KBM-7 (cell line): ENCODE measurements around the gene BTBD9.

Experiments used
- DNase-seq: peaks from one replicate; pipeline ENCODE4 v3.0.0-alpha.2; 2015
- in situ Hi-C: fragments of 300-500 bp; cut with MboI; formaldehyde crosslinking; loops from 2 replicates; pipeline ENCODE4 v1.14.3; 2020; ENCODE audit warnings: low sequenced_read_pairs, low pct_unique_long_range_greater_than_20kb, mixed read lengths

The BTBD9 gene

DNA sequence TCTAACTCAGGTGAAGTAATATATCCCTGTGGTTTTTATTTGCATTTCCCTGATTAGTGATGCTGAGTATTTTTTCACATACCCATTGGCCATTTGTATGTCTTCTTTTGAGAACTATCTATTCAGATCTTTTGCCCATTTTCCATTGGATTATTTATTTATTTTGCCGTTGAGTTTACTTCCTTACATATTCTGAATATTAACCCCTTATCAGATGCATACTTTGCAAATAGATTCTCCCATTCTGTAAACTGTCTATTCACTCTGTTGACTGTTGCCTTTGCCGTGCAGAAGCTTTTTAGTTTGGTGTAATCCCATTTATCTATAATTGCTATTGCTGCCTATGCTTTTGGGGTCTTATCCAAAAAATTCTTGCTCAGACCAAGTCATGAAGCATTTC lies 336.9 kb downstream of the BTBD9 start:
- no peak for DNase-seq
- in situ Hi-C loops: no loop called here

- in situ Hi-C loops: no loop called here
- no peak for DNase-seq
Observed at GRCh38 chr6:38302081-38302480, 337.6 kb downstream of the BTBD9 start.

DNA sequence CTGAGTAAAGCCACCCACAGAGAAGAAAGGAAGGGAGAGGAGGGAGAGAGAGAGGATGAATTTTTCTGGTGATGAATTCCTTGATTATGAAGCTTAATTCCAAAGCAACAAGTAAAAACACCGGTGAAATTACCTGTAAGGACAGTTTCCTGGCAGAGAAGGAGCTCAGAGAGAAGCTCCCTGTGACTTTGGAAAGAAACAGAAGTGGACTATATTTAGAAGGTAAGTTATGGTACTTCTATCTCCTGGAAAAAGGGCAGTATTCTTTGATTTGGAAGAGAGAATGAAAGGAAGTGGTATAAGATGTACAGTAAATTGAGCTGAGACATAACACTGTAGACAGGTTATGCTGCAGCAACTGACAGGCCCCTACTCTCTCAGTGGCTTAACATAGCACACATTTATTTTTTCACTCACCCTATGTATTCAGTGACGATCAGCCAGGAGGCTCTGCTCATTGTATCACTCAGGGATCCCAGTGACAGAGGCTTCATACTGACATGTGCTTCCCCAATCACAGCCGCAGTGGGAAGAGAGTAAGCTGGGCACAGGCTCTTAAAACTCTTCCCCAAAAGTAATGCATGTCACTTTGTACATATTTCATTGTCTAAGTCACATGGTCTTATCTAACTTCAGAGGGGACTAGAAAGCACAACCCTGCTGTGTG lies 349.5 kb downstream of the BTBD9 start:
- no peak for DNase-seq
- in situ Hi-C loops: no loop called here

DNA sequence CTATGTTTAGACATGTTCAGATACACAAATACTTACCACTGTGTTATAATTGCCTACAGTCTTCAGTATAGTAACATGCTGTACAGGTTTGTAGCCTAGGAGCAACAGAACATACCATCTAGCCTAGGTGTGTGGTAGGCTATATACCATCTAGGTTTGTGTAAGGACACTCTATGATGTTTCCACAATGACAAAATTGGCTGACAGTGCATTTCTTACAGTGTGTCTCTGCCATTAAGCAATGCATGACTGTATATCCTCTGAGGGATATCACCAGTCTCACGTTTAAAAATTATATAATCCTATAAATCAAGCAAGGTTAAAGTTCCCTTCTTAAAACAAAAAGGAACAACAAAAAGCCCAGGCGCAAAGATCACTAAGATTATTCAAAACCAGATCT lies 352.2 kb downstream of the BTBD9 start:
- in situ Hi-C loops: no loop called here

DNA sequence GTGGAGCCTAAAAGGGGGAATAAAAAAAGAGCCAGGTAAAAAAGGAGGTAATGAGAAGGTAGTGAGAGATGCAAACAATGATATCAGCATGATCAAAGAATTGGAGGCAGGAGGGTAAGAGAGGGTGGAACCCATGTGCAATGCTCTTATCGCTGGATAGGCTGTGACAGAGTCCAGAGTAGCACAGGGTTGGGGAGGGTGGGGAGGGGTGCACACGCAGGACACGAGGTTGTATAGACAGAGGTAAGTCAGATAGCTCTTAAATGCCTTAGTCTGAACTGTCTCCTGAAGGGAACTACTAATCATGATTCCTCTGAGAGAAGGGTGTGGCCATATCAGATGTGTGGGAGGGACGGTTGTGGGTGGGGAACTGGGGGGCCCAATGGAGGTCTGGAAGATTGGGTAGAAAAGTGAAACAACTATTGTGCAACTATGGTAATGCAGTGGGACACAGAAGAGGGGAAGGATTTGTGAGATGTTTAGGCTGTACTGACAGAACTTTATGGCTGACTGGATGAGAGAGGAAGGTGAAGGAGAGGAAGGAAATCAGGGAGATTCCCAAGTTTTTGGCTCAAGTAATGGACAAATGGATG lies 354.8 kb downstream of the BTBD9 start:
- DNase-seq: peak; percentile 54
- in situ Hi-C loops: no loop called here

More for the DNA sequence above, 352.2 kb downstream of the BTBD9 start:
- DNase-seq: no peak

- in situ Hi-C loops: no loop called here
- no peak for DNase-seq
Observed at GRCh38 chr6:38283734-38284362, 355.9 kb downstream of the BTBD9 start.

DNA sequence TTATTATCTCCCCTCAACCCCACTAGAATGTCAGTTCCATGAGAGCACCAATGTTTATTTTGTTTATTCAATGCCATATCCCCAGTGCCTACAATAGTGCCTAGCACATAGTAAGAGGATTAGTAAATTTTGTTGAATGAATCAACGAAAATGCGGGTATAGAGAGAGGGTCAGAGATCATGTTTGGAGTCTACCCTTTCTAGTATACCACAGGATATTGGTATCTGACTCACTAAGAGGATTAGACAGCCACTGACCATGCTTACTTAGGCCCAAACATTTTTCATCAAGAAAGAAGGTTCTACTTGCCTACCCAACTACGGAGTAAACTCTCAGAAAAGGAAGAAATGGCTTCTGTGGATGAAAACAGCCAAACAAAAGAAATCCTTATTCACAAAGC lies 356.8 kb downstream of the BTBD9 start:
- in situ Hi-C loops: no loop called here
- DNase-seq: no peak

DNA sequence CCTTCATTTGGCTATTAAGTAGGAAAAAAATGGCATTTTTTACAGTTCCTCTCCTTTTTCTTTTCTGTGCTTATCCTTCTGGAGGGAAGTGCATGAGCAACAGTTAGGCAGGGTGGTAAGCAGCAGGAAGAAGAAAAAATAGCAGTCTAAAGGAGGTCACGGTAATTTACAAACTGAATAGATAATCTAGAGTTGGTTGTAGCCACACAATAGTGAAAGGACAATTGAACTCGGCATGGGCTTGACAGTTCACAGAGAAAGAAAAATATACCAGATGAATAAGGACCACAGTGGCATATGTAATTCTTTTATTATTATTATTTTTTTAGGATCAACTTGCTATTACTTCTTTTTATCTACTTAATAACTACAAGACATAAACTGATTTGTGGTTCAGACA lies 358.6 kb downstream of the BTBD9 start:
- no peak for DNase-seq
- in situ Hi-C loops: no loop called here

- in situ Hi-C loops: no loop called here
- DNase-seq: no peak
Observed at GRCh38 chr6:38279963-38280588, 359.7 kb downstream of the BTBD9 start.

- DNase-seq: no peak
- in situ Hi-C loops: no loop called here
Observed at GRCh38 chr6:38279423-38279822, 360.3 kb downstream of the BTBD9 start.

DNA sequence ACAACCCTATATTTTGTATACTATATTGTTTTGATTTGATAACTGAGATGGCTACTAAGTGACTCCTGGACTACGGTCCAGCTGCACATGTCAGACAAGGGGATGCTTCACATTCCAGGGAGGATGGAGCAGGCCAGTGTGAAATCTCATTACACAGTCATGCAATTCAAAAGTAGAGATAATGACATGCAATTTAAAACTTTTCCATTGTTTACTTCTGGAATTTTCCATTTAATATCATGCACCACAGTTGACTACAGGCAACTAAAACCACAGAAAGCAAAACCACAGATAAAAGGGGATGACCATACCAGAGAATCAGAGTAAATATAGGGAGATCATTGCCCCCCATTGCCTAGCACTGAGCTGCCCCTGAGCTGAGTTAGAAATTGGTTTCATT lies 366.4 kb downstream of the BTBD9 start:
- no peak for DNase-seq

DNA sequence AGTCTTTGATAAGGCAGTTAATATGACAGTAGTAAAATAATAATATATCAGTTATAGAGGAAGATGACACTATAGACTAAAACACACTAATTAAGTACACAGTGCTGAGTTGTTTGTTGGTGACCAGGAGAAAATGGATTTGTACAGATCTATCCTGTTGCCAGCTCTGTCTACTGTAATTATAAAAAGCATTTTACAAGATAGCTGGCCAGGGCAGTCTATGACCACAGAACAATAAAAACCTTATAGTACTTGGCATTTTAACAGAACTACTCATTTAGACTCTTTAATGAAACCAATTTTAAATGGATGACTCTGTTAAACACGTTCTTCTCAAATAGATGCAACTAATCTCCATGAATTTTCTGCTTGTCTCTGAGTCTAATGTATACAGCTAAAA lies 367.5 kb downstream of the BTBD9 start:
- in situ Hi-C loops: no loop called here
- no peak for DNase-seq

More for the DNA sequence above, 366.4 kb downstream of the BTBD9 start:
- in situ Hi-C loops: no loop called here

GRCh38 chr6:38271081-38271480 lies 368.6 kb downstream of the BTBD9 start:
- no peak for DNase-seq
- in situ Hi-C loops: no loop called here

DNA sequence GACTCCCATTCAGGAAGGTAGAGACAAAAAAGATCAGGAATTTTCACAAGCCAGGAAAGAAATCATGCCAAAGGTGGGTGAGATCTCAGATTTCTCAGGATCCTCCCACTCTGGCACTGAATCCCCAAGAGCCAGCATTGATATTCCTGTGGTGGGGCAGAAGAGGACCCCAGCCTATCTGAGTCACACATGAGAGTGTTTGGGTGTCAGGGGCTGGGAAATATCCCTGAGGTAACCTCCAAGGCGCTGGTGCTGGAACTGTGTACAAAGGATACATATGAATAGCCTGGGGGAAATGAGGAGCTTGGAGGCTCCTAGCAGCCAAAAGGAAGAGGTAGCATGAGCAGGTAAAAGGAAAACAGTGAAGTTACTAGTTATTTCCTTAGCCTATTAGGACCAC lies 369.4 kb downstream of the BTBD9 start:
- no peak for DNase-seq
- in situ Hi-C loops: no loop called here

DNA sequence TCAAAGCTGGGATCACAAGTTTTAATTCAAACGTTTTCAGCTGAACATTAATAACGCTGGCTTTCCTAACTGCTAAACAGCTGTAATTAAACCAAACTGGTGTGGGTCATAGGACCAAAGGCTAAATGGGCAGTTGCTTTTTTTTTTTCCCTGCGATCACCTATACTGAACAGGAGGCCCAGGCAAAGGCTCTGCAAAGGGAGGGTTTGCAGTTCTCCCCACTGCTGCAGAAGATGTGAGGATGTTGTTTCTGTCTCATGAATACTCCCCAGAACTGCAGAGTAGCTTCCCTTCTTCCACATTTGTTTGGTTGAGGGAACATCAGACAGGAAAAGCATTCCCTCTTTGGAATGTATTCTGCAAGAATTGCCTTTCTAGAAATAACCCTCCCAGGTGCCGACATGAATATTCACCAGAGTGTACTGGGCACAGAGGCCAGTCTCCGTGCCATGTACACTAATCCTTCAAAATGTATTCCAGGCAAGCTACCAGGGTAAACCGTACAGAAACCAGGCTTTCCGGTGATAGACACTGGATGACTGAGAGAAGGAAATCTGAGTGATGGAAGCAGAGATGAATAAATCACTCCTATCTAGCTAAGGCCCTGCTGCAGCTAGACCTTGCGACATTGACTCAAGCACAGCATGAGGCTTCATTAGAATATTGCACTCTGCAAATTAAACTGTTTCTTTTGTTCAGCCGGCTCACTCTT lies 370.1 kb downstream of the BTBD9 start:
- in situ Hi-C loops: no loop called here
- no peak for DNase-seq

- no peak for DNase-seq
- in situ Hi-C loops: no loop called here
Observed at GRCh38 chr6:38268342-38268741, 371.4 kb downstream of the BTBD9 start.

DNA sequence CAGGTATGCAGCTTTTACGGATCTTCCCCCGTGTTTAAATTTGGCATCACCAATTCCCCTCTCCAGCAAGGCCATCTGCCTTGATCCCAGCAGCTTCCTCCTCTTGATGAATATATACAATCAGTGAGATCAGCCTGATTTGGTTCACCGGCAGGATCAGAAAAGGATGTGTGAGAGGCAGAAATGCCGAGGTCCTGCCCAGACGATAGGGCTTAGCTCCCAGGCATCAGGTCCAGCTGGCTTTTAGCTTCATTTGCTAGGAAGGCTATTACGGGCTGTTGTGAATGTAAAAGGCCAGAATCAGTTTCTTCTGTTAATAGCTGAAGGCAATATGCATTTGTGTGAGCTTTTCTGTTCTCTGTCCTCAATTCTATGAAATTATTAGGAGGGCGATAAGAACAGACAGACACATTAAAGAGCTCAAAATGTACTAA lies 372.8 kb downstream of the BTBD9 start:
- in situ Hi-C loops: no loop called here
- no peak for DNase-seq

DNA sequence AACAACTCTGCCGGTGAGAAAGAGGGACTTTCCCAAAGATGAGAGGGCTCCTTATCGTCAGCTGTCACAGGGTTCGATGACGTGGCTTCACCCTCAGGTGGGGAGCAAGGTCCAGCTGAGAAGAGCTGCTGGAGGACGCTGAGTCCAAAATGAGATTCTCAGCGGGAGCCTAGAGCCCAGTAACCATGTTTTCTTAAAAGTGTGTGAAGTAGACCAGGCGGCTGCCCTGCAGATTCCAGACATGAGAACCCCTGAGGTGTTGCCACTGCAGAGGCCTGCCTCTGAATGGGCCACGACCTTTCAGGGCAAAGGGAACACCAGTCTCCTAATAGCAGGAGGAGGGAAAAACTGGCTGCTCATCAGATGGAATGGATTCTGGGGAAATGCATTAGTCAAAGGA lies 375.1 kb downstream of the BTBD9 start:
- DNase-seq: no peak
- in situ Hi-C loops: no loop called here

GRCh38 chr6:38262609-38263008 lies 377.1 kb downstream of the BTBD9 start:
- no peak for DNase-seq
- in situ Hi-C loops: no loop called here

GRCh38 chr6:38262026-38262425 lies 377.7 kb downstream of the BTBD9 start:
- peak; percentile 11 for DNase-seq
- in situ Hi-C loops: no loop called here
